G401 (cell line): ENCODE measurements around the gene ERCC6L. TPM values are rescaled to one million over a fixed set of nuclear protein-coding genes. Genes with fewer than 3 reads are reported as not detected.
"Not testable (repeated sequence)": the region's sequence is repeated elsewhere in the genome, so short reads cannot be mapped to it uniquely, and the experiment has no call there.

Experiments
- DNase-seq: peaks from one replicate; pipeline ENCODE4 v3.0.0-alpha.2; 2015; ENCODE audit warnings: low spot score
- in situ Hi-C: cut with HindIII; loops from 2 replicates; pipeline ENCODE4 v1.10.0; 2016; ENCODE audit warnings: low sequenced_read_pairs, mixed read lengths
- total RNA-seq: library from RNA; depleted of rRNA; stranded (reverse); fragments of >200 nt; shearing (Covaris generic); gene quantifications from 2 replicates; pipeline ENCODE4 v1.2.3, GENCODE V29; 2014; rRNA removed

Gene ERCC6L
- total RNA-seq, 1 experiment from 2014 or later: 9.4 TPM

GRCh38 chrX:72181178-72182125 lies 57.4 kb downstream of the ERCC6L start, which contains the start of gene PIN4:
Gene PIN4 (plus strand): TSS chrX:72181757. CDS start chrX:72181786, 29 bp downstream.
- peak; percentile 96 for DNase-seq
- in situ Hi-C loops: no loop called here

DNA sequence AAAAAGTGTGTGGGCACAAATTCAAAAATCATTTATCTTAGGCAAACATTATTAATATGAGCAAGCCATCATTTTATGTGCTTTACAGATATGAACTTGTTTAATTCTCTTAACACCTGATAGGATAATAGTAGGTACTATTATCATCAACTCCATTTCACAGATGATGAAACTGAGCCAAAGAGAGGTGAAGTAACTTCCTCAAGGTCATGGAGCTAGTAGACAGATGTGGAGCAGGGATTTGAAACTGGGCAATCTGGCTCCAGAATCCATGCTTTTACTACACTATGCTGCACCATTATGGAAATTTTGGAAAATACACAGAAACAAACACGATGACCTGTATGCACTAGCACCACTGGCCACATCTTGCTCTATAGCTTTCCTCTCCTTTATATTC lies 58.3 kb downstream of the ERCC6L start:
- in situ Hi-C loops: no loop called here
- DNase-seq: no peak

DNA sequence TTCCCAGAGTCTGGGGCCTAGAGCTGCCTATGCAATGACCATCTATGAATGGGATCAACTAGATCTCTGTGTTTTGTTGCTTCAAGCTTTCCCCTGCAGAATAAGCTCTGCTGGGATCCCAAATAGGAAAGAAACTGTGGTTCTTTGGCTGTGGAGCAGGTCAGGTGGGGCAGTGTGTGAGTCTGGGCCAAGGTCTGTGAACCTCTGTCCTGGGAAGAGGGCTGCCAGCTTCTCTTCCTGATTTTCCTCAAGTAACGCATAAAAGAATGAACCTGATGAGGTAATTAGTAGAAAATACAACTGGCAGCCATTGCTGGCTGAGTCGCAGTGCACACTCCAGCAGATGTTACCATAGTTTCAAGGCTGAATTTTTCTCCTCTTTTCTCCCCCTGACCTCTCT lies 61.8 kb downstream of the ERCC6L start:
- in situ Hi-C loops: no loop called here
- DNase-seq: no peak

DNA sequence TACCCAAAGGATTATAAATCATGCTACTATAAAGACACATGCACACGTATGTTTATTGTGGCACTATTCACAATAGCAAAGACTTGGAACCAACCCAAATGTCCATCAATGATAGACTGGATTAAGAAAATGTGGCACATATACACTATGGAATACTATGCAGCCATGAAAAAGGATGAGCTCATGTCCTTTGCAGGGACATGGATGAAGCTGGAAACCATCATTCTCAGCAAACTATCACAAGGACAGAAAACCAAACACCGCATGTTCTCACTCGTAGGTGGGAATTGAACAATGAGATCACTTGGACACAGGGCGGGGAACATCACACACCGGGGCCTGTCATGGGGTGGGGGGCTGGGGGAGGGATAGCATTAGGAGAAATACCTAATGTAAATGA lies 62.5 kb downstream of the ERCC6L start:
- DNase-seq, in situ Hi-C loops: not testable (repeated sequence)

GRCh38 chrX:72169008-72169728 lies 69.7 kb downstream of the ERCC6L start:
- DNase-seq: no peak
- in situ Hi-C loops: no loop called here

DNA sequence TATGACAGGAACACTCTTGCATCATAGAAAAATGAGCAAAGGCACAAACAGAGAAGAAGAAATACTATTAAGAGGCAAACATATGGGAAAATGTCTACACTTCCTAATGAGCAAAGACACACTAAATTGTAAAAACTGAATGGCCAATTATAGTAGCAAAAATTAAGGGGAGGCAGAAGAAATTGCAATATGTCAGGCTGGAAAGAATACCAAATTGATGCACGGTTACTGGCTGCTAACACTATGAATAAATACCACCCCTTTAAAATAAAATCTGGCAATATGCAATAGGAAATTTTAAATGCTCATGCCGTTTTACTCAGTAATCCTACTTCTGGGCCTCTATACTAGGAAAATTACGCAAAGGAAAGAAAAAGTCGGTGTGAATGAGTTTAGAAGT lies 73.3 kb downstream of the ERCC6L start:
- no peak for DNase-seq
- in situ Hi-C loops: no loop called here

- in situ Hi-C loops: no loop called here
- DNase-seq: no peak
Observed at GRCh38 chrX:72159769-72160168, 79.1 kb downstream of the ERCC6L start.

- in situ Hi-C loops: no loop called here
Observed at GRCh38 chrX:72158773-72159172, 80.1 kb downstream of the ERCC6L start.

More at GRCh38 chrX:72158773-72159172, 80.1 kb downstream of the ERCC6L start:
- DNase-seq: no peak

Other genes starting within 250 kb of the ERCC6L start
- gene RTL5, start 107.1 kb downstream of the ERCC6L start, total RNA-seq: 2.0 and 2.3 TPM in 2 replicates
- 13.3 and 19.6 TPM in 2 replicates for gene PIN4, start 57.3 kb downstream of the ERCC6L start, total RNA-seq
- 1,095 and 1,317 TPM in 2 replicates for gene RPS4X, start 38.2 kb upstream of the ERCC6L start, total RNA-seq
- gene CITED1, start 66.9 kb upstream of the ERCC6L start, total RNA-seq: 0.58 and 4.3 TPM in 2 replicates